ENCODE data around the gene IGSF3.
"Not testable (repeated sequence)": the region's sequence is repeated elsewhere in the genome, so short reads cannot be mapped to it uniquely, and the experiment has no call there.

The IGSF3 gene

GRCh38 chr1:116571215-116571919 lies 96.2 kb downstream of the IGSF3 start:
- no peak for DNase-seq

DNA sequence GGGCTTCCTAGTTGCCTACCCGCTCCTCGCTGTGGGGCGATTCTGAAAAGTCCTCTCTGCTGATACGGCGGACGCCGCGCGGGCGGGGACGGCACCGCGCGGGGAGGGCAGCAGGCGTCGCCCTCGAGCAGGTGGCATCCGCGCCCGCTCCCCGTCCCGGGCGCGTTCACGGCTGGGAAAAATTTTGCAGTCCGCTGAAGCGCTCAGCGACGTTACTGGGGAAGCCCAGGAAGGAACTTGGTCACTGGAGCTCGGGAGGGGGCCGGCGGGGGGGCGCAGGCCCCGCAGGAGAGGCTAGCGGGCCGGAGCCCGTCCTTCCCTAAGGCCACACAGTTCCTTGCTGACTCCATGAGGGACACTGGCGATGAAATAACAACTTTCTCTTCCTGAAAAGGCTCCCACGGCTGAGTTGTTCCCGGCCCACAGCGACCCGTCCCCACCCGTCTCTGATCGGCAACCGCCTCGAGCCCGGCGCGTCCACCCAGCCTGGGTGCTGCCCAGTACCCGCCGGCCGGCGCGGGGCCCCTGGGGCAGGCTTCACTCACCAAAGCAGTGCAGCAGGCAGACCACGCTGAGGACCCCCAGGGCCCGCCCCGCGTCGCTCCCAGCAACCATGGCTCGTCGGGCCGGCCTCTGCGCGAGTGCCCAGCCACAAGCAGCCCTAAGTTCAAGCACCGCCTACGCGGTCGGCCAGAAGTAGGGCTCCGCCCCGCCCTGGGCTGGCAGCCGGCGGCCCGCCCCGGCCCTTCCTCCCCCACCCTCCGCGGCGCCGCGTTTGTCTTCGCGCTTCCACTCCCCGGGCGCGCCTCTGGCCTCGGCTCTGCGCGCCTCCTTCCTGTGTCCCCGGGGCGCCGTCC lies 96.9 kb downstream of the IGSF3 start, which contains the start of gene CD58:
CD58 (minus strand) TSS at position 669 of the 857 bp plus-strand sequence; CDS start at position 615, 54 bp downstream.
- DNase-seq, result peak; percentile 86

DNA sequence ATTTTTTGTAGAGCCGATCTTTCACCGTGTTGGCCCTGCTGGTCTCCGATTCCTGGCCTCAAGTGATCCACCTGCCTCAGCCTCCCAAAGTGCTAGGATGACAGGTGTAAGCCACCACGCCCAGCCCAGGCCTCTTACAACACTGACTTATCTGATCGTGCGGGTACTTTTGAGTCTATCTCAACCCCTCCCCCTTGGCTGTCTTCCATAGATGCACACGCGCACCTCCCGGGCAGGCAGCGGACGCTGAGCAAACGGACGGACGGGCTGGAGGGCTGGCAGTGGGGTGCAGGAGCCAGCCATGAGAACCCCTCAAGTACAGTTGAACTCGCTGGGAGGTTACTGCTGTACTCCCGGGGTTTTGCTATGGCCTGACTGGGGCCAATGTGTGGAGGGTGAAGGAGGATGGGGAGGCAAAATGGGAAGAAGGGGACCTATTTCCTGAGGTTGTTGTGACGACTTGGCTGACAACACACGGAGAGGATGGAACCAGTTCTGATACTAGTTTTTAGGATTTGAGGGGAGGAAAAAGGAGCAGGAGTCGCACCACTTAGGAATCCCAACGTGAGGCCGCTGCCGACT lies 97.7 kb downstream of the IGSF3 start:
- peak; percentile 74 for DNase-seq

- DNase-seq, result no peak
Observed at GRCh38 chr1:116569381-116569670, 98.2 kb downstream of the IGSF3 start.

DNA sequence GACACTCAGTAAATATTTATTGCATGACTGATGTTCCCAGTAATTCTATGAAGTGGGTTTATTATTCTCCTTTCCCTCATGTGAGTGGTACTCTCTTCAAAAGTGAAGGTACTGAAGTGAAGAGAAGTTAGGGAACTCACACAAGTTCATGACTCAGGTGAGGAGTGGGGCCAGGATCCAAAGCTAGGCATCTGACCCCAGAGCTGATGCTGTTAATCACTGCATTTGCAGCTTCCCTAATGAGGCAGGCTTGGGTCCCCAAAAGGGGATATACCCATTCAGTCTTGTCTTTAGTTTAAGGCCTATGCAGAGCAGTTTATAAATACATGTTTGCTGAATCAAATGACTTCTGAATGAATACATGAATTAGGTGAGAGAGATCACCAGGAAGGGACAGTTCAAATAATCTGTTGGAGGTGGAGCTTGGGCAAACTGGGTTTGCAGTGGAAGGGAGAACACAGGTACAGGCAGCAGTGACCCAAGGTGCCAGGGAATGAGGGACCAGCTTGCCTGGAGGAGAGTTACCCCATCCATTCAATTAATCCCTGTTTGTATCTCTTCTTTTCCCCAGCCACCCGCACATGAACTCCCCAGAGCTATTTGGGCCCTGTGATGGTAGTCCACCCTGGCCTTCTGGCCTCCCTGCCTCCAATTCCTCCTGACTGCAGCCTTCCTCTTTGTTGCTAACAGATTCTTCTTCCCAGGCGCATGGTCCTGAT lies 98.7 kb downstream of the IGSF3 start:
- DNase-seq, result no peak

DNA sequence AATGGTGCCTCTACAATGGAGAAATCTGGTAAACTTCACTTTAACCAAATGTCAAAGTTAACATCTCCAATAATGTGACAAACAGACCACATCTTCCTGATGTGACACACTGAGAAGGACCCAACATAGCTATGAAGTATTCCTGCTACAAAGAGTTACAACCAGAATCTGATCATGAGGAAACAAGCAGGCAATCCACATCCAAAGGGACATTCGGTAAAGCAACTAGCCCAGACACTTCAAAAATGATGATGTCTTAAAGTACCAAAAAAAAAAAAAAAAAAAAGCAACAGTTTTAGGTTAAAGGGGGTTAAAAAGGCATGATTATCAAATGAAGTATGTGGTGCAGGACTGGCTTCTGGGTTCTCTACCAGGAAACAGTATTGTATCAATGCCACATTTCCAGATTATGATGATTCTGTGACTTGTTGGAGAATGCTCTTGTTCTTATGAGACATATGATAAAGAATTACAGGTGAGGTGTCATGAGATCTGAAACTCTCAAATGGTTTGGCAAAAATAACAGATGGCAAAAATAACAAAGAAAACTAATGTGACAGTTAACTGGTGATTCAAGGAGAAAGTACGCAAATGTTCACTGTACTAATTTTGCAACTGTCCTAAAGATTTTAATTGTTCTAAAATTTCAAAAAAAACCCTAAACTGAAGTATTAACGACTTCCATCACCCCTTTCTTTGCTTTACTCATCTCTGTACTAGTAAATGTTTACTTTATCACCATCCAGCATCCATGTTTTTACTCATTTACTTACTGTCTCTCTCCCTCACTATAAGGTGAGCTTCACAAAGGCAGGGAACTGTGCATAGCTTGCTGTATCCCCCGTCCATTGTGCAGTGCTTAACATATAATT lies 99.5 kb downstream of the IGSF3 start:
- DNase-seq, result no peak

GRCh38 chr1:116565222-116565621 lies 102.3 kb downstream of the IGSF3 start:
- DNase-seq, result no peak

- DNase-seq, result no peak
Observed at GRCh38 chr1:116564426-116564825, 103.1 kb downstream of the IGSF3 start.

DNA sequence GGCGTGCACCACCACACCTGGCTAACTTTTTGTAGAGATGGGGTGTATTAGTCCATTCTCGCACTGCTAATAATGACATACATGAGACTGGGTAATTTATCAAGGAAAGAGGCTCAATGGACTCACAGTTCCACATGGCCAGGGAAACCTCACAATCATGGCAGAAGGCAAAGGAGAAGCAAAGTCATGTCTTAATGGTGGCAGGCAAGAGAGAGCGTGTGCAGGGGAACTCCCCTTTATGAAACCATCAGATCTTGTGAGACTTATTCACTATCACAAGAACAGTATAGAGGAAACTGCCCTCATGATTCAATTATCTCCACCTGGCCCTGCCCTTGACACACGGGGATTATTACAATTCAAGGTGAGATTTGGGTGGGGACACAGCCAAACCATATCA lies 105.1 kb downstream of the IGSF3 start:
- not testable (repeated sequence) for DNase-seq

DNA sequence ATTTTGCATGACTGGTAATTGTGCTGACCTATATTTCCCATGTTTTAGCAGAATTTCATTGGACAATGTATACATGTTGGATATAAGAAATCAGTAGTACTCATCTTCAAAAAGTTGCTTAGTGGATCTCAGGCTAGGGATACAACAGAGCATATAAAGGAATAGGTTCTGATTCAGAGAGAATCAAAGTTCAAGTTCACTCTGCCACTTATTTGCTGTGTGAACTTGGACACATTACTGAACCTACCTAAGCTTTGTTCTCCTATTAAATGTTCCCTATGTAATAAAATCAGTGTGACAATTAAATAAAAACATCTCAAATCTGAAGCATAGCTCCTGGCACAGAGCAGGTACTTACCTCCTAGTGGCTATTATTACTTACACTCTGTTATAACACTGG lies 106.0 kb downstream of the IGSF3 start:
- no peak for DNase-seq

DNA sequence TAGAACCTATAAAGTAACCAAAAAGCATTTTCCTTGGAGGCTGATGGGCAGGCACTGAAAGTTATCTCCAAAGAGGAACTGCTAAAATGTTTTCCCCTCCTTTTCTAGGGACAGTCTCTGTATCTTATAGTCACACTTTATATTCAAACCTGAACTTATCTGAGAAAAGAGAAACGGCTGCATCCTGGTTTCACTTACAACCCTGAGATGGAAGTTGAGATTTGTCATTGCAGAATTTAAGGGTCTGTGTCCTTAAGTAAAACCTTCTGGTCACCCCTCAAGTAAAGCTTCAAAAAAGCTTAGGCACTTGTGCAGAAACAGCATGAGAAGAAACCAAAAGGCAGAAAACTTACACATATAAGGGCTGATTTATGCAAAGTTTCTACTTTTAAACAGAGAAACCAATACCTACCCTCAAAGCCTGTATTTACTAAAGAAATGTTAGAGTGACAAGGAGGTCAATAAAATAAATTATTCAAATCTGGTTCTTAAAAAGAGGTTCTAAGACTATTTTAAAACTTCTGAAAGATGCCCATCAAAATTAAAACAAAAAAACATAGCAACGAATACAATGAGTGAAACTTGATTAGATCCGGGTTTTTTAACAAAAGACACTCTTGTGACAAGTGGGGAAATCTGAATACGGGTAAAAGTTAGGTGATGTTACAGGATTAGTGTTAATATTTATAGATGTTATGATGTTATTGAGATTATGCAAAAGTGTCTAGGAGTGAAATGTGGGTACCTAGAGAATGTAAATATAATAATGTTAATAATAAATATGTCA lies 106.6 kb downstream of the IGSF3 start:
- no peak for DNase-seq

- DNase-seq, result no peak
Observed at GRCh38 chr1:116559304-116559761, 108.2 kb downstream of the IGSF3 start.

DNA sequence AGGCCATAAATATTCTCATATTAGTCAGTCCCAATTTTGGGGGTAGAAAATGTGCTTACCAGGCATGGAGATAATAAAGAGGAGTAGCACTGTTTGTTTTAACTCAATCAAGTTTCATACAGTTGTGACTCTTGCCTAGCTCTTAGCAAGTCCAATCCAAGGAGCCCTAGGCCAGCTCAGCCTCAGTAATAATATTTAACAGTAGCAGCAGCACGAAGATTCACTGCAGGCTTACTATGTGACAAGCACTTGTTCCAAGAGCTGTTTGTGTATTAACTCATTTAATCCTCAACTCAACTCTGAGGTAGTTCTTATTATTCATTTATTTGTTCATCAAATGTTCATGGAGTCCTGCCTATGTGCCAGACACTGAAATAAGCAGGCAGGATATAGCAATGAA lies 109.0 kb downstream of the IGSF3 start:
- DNase-seq, result no peak

- DNase-seq, result no peak
Observed at GRCh38 chr1:116558140-116558549, 109.4 kb downstream of the IGSF3 start.

DNA sequence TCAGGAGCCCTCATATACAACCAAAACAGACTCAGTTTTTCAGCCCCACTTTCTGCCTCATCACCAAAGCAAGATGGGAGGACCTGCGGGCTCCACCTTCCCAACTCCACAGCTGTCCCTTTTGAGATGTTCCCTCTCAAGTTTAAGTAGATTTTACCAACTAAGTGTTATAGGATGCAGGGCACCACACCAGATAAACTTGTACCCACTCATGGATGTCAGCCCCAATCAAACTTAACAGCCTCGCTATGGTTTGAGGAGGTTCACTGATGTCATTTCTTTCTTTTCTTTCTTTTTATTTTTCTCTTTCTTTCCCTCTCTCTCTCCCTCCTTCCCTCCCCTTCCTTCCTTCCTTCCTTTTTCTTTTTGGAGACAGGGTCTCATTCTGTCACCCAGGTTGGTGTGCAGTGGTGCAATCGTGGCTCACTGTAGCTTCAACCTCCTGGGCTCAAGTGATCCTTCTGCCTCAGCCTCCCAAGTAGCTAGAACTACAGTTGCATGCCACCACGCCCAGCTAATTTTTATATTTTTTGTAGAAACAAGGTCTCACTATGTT lies 110.1 kb downstream of the IGSF3 start:
- DNase-seq, result no peak

GRCh38 chr1:116556289-116557006 lies 111.1 kb downstream of the IGSF3 start:
- DNase-seq, result peak; percentile 75

- DNase-seq, result no peak
Observed at GRCh38 chr1:116554924-116555323, 112.6 kb downstream of the IGSF3 start.

DNA sequence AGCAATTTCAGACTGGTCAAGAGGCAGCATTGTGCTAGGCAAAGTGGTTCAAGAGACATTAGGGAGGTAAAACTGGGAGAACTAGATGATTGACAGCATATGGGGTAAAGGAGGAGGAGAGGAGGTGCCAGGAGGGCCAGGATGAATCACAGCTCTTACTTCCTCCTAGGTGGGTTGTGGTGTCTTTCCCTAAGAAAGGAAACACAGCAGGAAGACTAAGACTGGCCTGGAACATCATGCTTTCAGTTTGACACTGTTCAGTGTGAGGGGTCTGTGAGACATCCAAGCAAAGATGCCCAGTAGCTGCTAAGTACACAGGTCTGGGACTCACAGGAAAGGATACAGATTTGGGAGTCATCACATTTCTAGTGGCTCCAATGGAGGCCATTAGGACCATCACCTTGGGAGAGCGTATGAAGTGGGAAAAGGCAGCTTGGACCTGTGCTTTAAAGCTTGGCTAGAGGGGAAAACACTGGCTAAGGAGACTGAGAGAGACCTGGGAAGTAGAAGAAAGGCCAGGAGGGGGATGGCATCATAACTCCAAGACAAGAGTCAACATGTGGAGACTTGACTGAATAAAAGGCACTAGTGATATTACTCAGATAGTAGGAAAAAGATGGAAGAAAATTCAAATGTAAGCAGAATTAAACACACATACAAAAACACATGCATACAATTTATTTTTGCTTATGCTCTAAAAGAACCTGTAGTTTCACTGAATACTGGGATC lies 114.0 kb downstream of the IGSF3 start:
- no peak for DNase-seq

DNA sequence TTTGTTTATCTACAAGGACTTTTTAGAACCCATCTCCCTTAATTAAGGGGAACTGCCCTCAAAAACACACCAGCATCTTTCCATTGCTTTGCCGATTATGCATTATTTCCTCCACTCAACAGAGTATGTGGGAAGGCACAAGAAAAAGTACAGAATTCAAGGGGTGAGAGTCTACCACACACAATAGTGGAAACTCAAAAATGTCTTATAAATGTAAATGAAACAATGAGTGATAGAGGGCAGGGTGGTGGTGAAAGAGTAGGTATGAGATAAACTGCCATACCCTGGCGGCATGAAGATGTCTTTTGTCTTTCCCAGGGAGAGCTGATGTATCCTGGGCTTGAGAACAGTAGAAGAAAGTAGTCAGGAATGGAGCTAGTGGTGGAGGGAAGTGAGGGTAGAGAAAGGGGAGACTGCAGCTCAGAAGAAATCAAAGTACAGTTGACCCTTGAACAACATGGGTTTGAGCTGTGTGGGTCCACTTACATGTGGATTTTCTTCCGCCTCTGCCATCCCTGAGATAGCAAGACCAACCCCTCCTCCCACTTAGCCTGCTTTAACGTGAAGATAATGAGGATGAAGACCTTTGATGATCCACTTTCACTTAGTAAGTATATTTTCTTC lies 121.1 kb downstream of the IGSF3 start:
- DNase-seq, result no peak

Data from CD4-positive, alpha-beta T cell treated with Interleukin-17A for 4 hours (primary cell).